Measurements from ENCODE around the gene GIMAP8.

GIMAP8 gene

DNA sequence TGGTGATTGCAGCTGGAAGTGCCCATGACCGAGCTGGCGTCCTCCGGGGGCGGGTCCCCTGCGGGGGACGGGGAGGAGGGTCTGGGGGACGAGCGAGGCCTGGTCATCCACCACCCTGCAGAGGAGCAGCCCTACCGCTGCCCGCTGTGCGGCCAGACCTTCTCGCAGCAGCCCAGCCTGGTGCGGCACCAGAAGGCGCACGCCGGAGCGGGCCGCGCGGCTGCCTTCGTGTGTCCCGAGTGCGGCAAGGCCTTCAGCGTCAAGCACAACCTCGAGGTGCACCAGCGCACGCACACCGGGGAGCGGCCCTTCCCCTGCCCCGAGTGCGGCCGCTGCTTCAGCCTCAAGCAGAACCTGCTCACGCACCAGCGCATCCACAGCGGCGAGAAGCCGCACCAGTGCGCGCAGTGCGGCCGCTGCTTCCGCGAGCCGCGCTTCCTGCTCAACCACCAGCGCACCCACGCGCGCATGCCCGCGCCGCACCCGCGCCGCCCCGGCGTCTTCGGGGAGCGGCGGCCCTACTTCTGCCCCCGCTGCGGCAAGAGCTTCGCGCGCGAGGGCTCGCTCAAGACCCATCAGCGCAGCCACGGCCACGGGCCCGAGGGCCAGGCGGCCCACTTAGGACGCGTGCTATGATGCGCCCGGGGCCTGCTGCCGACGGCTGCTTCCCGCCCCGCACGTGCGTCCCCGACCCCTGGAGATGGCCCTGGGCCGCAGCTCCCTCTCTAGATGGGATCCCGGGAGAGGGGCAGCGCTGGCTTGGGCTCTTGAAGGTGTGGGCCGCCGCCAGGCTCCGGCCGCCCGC is 42.6 kb upstream of the GIMAP8 start:
- Mint-ChIP-seq H3K9me3 (no peaks in the 10 kb centered on the region), H3K36me3 (ENCODE audit: low read depth) (peaks cover 25% of the 10 kb centered on the region), H3K4me1 (ENCODE audit: low read depth) (peaks cover 37% of the 10 kb centered on the region), H3K4me3 (no peak overlapping the region), H3K27ac (no peak overlapping the region), H3K27me3 (ENCODE audit: low read depth) (no peaks in the 10 kb centered on the region)
- DNase-seq (ENCODE audit: low spot score) = no peak

- H3K4me1 Mint-ChIP-seq (ENCODE audit: low read depth) = peaks cover 33% of the 10 kb centered on the region
- peak overlapping the region; percentile 76 for H3K27ac Mint-ChIP-seq
- peak overlapping the region; percentile 13 for H3K4me3 Mint-ChIP-seq
- H3K36me3 Mint-ChIP-seq (ENCODE audit: low read depth) = peaks cover 26% of the 10 kb centered on the region
- no peaks in the 10 kb centered on the region for H3K9me3 Mint-ChIP-seq
- DNase-seq (ENCODE audit: low spot score) = no peak
- H3K27me3 Mint-ChIP-seq (ENCODE audit: low read depth) = no peaks in the 10 kb centered on the region
Observed at GRCh38 chr7:150408393-150409299, 41.8 kb upstream of the GIMAP8 start.

- Mint-ChIP-seq H3K36me3 (ENCODE audit: low read depth) (peaks cover 26% of the 10 kb centered on the region), H3K27ac (peak overlapping the region; percentile 76)
- DNase-seq (ENCODE audit: low spot score) = no peak
Observed at GRCh38 chr7:150409300-150410030, 41.0 kb upstream of the GIMAP8 start.

GRCh38 chr7:150410131-150410530 is 40.3 kb upstream of the GIMAP8 start:
- H3K4me1 Mint-ChIP-seq (ENCODE audit: low read depth) = peaks cover 25% of the 10 kb centered on the region
- H3K36me3 Mint-ChIP-seq (ENCODE audit: low read depth) = peaks cover 26% of the 10 kb centered on the region
- H3K9me3 Mint-ChIP-seq = no peaks in the 10 kb centered on the region
- DNase-seq (ENCODE audit: low spot score) = no peak
- H3K4me3 Mint-ChIP-seq = no peak overlapping the region
- no peaks in the 10 kb centered on the region for H3K27me3 Mint-ChIP-seq (ENCODE audit: low read depth)
- H3K27ac Mint-ChIP-seq = no peak overlapping the region

More at GRCh38 chr7:150409300-150410030, 41.0 kb upstream of the GIMAP8 start:
- Mint-ChIP-seq H3K9me3 (no peaks in the 10 kb centered on the region), H3K4me3 (no peak overlapping the region), H3K27me3 (ENCODE audit: low read depth) (no peaks in the 10 kb centered on the region), H3K4me1 (ENCODE audit: low read depth) (peaks cover 27% of the 10 kb centered on the region)

DNA sequence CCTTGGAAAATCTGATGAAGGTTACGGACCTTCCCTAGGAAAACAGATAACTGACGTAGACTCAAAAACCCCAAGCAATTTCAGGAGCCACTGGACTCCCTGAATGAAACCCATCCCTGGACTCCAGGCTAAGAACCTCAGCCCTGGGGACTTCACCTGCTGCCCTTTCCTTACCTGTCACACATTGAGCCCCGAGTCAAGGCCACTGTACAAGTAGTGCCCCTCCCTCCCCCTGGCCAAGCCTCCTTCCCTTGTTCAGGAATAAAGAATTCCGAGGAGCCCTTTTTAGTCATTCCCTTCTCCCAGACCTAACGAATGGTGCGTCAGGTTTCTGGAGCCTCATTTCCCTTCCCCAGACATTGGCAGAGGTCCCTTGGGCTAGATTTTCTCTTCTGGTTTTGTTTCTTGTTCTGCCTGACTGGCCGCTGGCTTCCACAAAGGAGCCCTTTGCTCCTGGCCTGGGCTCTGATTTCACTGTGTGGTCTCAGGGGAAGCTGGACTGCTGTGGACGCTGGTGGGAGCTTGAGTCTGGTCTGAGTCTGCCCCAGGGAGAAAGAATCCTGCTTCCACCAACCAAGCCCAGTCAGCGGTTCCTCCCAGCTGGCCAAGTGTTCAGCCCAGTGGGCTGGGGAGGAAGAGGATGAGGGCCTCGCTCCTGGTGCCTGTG is 39.6 kb upstream of the GIMAP8 start:
- no peaks in the 10 kb centered on the region for H3K9me3 Mint-ChIP-seq
- H3K27ac Mint-ChIP-seq = no peak overlapping the region
- H3K36me3 Mint-ChIP-seq (ENCODE audit: low read depth) = peaks cover 26% of the 10 kb centered on the region
- H3K4me1 Mint-ChIP-seq (ENCODE audit: low read depth) = peaks cover 22% of the 10 kb centered on the region
- DNase-seq (ENCODE audit: low spot score) = no peak
- H3K27me3 Mint-ChIP-seq (ENCODE audit: low read depth) = no peaks in the 10 kb centered on the region
- no peak overlapping the region for H3K4me3 Mint-ChIP-seq

DNA sequence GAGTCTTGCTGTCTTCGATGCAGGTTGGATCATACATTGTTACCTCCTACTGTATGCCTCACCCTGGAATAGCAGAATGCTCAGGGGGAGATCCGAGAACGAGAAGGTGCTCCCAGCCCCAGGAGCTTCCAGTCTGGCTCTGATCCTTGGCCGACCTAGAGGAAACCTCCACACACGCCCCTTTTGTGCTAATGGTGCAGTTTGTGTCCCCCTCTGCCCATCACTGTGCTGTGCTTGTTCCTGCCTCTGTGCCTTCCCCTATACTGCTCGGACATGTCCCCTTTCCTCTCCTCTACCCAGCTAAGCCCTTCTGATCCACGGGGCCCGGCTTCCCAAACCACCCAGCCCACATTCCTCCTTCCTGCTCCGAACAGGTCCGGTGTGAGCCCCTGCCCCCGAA is 38.8 kb upstream of the GIMAP8 start:
- no peak for DNase-seq (ENCODE audit: low spot score)
- Mint-ChIP-seq H3K27ac (peak overlapping the region; percentile 4), H3K36me3 (ENCODE audit: low read depth) (peaks cover 26% of the 10 kb centered on the region), H3K4me1 (ENCODE audit: low read depth) (peaks cover 14% of the 10 kb centered on the region), H3K9me3 (no peaks in the 10 kb centered on the region), H3K27me3 (ENCODE audit: low read depth) (no peaks in the 10 kb centered on the region), H3K4me3 (no peak overlapping the region)

DNA sequence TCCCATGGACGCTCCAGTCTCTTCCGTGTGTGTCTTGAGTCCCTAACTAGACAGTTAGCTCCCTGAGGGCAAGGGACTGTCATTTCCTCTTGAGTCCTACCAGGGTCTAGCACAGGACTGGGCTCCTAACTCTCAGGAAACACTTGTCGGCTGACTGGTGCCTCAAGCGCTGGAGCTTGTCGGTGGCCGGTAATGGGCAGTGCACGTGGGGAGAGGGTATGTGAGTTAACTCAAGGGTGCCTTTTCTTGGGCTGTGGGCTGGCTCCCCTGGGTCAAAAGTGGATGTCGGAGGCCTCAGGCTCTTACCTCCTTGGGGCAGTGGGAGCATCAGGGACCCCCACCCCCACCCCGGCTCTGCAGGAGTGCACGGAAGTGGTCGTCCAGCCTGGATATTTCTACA is 38.4 kb upstream of the GIMAP8 start:
- no peak for DNase-seq (ENCODE audit: low spot score)
- H3K4me1 Mint-ChIP-seq (ENCODE audit: low read depth) = peaks cover 10% of the 10 kb centered on the region
- no peak overlapping the region for H3K4me3 Mint-ChIP-seq
- no peaks in the 10 kb centered on the region for H3K27me3 Mint-ChIP-seq (ENCODE audit: low read depth)
- peak overlapping the region; percentile 4 for H3K27ac Mint-ChIP-seq
- H3K36me3 Mint-ChIP-seq (ENCODE audit: low read depth) = peaks cover 24% of the 10 kb centered on the region
- no peaks in the 10 kb centered on the region for H3K9me3 Mint-ChIP-seq

DNA sequence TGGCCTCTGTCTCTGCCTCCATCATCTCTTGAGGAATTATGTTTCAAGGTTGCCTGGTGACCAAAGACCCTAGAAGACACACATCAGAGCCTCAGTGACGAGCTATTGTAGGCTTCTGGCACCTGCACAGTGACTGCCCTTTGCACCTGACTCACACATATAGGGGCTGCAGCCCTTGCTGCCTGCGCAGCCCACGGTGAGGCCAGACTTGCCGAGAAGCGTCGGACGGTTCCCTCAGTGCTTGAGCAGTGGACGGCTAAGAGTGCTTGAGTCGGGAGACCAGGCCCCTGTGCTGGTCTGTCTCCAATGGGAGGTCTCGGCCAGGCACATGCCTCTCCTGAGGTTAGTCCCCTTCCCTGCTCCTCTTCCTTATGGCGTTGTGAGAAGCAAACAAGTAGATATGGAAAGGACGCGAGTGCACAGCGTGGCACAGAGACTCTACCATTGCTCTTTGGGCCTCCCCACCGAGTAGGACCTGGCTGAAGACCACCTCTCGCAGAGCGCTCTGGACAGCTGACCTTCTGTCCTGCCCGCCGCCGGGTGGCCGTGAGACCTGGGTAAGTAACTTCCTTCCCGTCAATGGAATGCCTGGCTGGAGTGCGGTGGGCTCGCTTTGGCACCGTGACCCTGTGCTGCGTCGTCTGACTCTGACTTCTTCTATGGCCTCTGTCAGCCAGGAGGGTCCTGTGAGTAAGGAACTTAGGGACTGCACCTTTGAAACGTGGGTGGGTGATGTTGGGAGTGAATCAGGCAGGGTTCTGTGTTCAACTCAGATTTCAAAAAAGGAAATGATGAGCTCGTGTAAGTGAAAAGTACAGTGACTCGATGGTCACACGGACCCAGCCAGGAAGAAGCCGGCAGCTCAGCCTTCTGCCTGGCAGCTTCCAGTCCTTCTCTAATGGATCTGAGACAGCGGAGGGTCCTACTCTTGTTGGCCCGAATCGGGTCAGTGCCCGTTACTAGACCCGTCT is 37.6 kb upstream of the GIMAP8 start:
- peaks cover 21% of the 10 kb centered on the region for H3K36me3 Mint-ChIP-seq (ENCODE audit: low read depth)
- DNase-seq (ENCODE audit: low spot score) = no peak
- H3K4me3 Mint-ChIP-seq = no peak overlapping the region
- H3K4me1 Mint-ChIP-seq (ENCODE audit: low read depth) = peaks cover 8% of the 10 kb centered on the region
- no peak overlapping the region for H3K27ac Mint-ChIP-seq
- H3K27me3 Mint-ChIP-seq (ENCODE audit: low read depth) = no peaks in the 10 kb centered on the region
- H3K9me3 Mint-ChIP-seq = no peaks in the 10 kb centered on the region

- Mint-ChIP-seq H3K4me3 (no peak overlapping the region), H3K36me3 (ENCODE audit: low read depth) (peaks cover 18% of the 10 kb centered on the region), H3K27me3 (ENCODE audit: low read depth) (no peaks in the 10 kb centered on the region), H3K4me1 (ENCODE audit: low read depth) (peaks cover 5% of the 10 kb centered on the region), H3K9me3 (no peaks in the 10 kb centered on the region), H3K27ac (no peak overlapping the region)
- no peak for DNase-seq (ENCODE audit: low spot score)
Observed at GRCh38 chr7:150413640-150414081, 36.8 kb upstream of the GIMAP8 start.

DNA sequence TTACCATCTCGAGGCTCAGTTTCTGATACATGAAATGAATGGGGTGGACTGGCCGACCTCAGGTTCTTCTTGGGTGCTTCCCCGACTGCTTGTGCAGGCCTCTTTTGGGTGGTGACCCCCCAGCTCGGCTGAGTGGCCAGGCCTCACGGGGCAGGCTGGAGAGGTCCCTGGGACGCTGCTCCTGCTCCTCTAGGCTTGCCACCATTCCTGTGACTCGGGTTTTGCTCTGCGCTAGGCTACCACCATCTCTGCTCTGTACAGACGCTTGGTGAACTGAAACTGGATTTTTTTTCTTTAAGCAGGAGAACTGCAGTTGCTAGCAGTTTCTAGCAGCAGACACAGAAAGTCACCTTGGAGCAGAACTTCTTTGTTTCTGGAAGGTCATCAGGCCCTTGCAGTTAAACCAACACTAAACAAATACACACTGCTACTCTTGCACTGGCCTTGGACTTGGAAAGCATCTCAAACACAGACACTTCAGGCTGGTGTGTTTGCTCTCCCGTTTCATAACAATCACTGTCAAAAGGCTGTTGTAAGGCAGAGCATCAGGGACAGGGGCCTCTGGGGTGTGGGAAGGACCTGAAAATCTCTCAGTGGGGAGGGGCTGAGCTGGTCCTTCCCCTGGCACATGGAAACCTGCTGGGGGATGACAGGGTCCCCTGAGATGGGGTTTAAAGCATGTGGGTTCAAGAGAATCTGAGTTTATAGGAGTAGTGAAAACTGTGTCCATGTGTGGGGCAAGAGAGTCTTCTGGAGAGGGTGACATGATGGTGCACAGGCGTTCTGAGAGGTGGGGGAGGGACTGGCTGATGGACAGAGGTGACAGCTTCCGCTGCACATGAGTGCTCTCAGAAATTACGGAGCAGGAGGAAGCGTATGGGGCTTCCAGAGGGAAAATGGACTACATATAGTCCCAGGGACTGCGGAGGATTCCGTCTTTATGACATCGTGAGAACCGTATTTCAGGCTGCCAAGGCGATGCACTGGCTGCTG is 35.0 kb upstream of the GIMAP8 start:
- peak overlapping the region; percentile 23 for H3K27ac Mint-ChIP-seq
- H3K4me3 Mint-ChIP-seq = no peak overlapping the region
- no peaks in the 10 kb centered on the region for H3K9me3 Mint-ChIP-seq
- H3K27me3 Mint-ChIP-seq (ENCODE audit: low read depth) = no peaks in the 10 kb centered on the region
- DNase-seq (ENCODE audit: low spot score) = no peak
- peaks cover 3% of the 10 kb centered on the region for H3K4me1 Mint-ChIP-seq (ENCODE audit: low read depth)
- H3K36me3 Mint-ChIP-seq (ENCODE audit: low read depth) = peaks cover 10% of the 10 kb centered on the region

DNA sequence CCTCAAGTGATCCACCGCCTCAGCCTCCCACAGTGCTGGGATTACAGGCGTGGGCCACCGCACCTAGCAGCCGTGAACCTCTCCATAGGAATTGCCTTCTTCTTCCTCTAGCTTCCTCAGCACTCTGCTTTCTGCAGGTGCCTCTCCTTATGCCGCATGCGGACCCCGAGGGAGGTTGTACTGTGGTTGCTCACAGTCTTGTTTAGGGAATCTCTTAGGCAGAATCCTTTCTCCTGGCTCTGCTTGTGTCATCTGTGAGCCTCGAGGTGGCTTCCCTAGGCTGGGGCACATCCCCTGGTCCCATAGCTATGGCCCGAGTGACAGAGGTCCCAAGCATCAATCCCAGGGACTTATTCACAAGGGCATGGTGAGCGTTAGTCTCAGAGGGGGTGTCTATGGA is 33.2 kb upstream of the GIMAP8 start:
- H3K9me3 Mint-ChIP-seq = no peaks in the 10 kb centered on the region
- no peak overlapping the region for H3K4me3 Mint-ChIP-seq
- no peaks in the 10 kb centered on the region for H3K27me3 Mint-ChIP-seq (ENCODE audit: low read depth)
- peaks cover 1% of the 10 kb centered on the region for H3K36me3 Mint-ChIP-seq (ENCODE audit: low read depth)
- H3K4me1 Mint-ChIP-seq (ENCODE audit: low read depth) = peaks cover 10% of the 10 kb centered on the region
- DNase-seq (ENCODE audit: low spot score) = no peak
- no peak overlapping the region for H3K27ac Mint-ChIP-seq

GRCh38 chr7:150417863-150418262 is 32.6 kb upstream of the GIMAP8 start:
- H3K27me3 Mint-ChIP-seq (ENCODE audit: low read depth) = no peaks in the 10 kb centered on the region
- no peak overlapping the region for H3K27ac Mint-ChIP-seq
- DNase-seq (ENCODE audit: low spot score) = no peak
- H3K4me3 Mint-ChIP-seq = no peak overlapping the region
- H3K4me1 Mint-ChIP-seq (ENCODE audit: low read depth) = peaks cover 10% of the 10 kb centered on the region
- no peaks in the 10 kb centered on the region for H3K9me3 Mint-ChIP-seq
- H3K36me3 Mint-ChIP-seq (ENCODE audit: low read depth) = peaks cover 1% of the 10 kb centered on the region

All from T-helper 2 cell treated with Interferon-gamma antibody and Interleukin-4, amounts not matched to agents 5 μg/mL and 100 μg/mL, for 36 hours (primary cell).